HL-60/S4 treated with retinoic acid at 250 ng/mL for 4 days and 3 days (cell line): Measurements from ENCODE around the gene MSRB1.
"Not testable (repeated sequence)": the region's sequence is repeated elsewhere in the genome, so short reads cannot be mapped to it uniquely, and the experiment has no call there.

Experiments
- in situ Hi-C: fragments of 300-500 bp; cut with MboI; formaldehyde crosslinking; loops from 2 replicates; pipeline ENCODE4 v1.7.0; 2022; ENCODE audit warnings: low sequenced_read_pairs

Gene MSRB1

GRCh38 chr16:1941162-1942046, 1.6 kb downstream of the MSRB1 start:
- in situ Hi-C loops = no loop called here

- in situ Hi-C loops = no loop called here
Measured at GRCh38 chr16:1940273-1941161, 2.5 kb downstream of the MSRB1 start.

- in situ Hi-C loops = not testable (repeated sequence)
Measured at GRCh38 chr16:1939833-1940232, 3.2 kb downstream of the MSRB1 start.

- in situ Hi-C loops = no loop called here
Measured at GRCh38 chr16:1938910-1939309, 4.1 kb downstream of the MSRB1 start.

GRCh38 chr16:1938316-1938715, 4.7 kb downstream of the MSRB1 start:
- in situ Hi-C loops = no loop called here

GRCh38 chr16:1936945-1937479, 6.0 kb downstream of the MSRB1 start:
- in situ Hi-C loops = no loop called here

GRCh38 chr16:1933097-1933661, 9.8 kb downstream of the MSRB1 start:
- in situ Hi-C loops = no loop called here

- in situ Hi-C loops = no loop called here
Measured at GRCh38 chr16:1932050-1933028, 10.7 kb downstream of the MSRB1 start.

- in situ Hi-C loops = no loop called here
Measured at GRCh38 chr16:1930338-1930720, 12.7 kb downstream of the MSRB1 start.

- in situ Hi-C loops = no loop called here
Measured at GRCh38 chr16:1929578-1930337, 13.2 kb downstream of the MSRB1 start.

GRCh38 chr16:1929105-1929504, 13.9 kb downstream of the MSRB1 start:
- in situ Hi-C loops = no loop called here

GRCh38 chr16:1926271-1926670, 16.7 kb downstream of the MSRB1 start:
- in situ Hi-C loops = no loop called here

GRCh38 chr16:1924095-1924494, 18.9 kb downstream of the MSRB1 start:
- in situ Hi-C loops = no loop called here

- in situ Hi-C loops = no loop called here
Measured at GRCh38 chr16:1923299-1924034, 19.5 kb downstream of the MSRB1 start.

- in situ Hi-C loops = no loop called here
Measured at GRCh38 chr16:1922357-1922756, 20.6 kb downstream of the MSRB1 start.

GRCh38 chr16:1920727-1921171, 22.2 kb downstream of the MSRB1 start:
- in situ Hi-C loops = no loop called here

- in situ Hi-C loops = not testable (repeated sequence)
Measured at GRCh38 chr16:1920122-1920521, 22.9 kb downstream of the MSRB1 start.

- in situ Hi-C loops = no loop called here
Measured at GRCh38 chr16:1919327-1919998, 23.5 kb downstream of the MSRB1 start.
